ENCODE results near the gene DMBT1. TPM values are rescaled to one million over a fixed set of nuclear protein-coding genes. Genes with fewer than 3 reads are reported as not detected.
"Not testable (repeated sequence)": the region's sequence is repeated elsewhere in the genome, so short reads cannot be mapped to it uniquely, and the experiment has no call there.

The DMBT1 gene
- total RNA-seq, 2 experiments from 2014 or later = not detected

- no peaks in the 10 kb centered on the region for H3K4me1 Mint-ChIP-seq (ENCODE audit: low read depth)
- TF ChIP-seq CTCF (IDR thresholded peaks at IDR 0.05) = no peak
- no peaks in the 10 kb centered on the region for H3K36me3 ChIP-seq (ENCODE audit: insufficient read depth, low read length)
- no peak overlapping the region for H3K4me3 ChIP-seq (ENCODE audit: low read length)
- no peaks in the 10 kb centered on the region for H3K27me3 ChIP-seq (ENCODE audit: control insufficient read depth in 1 of 2, insufficient read depth in 2 of 2, low read length in 2 of 2)
- H3K36me3 Mint-ChIP-seq (ENCODE audit: low read depth) = no peaks in the 10 kb centered on the region
- intact Hi-C loops (cut with DNase I, micrococcal nuclease) = no loop called here
- H3K9me3 ChIP-seq (ENCODE audit: control insufficient read depth in 1 of 2, insufficient read depth in 1 of 2, low read length in 2 of 2) = no peaks in the 10 kb centered on the region
- no peak overlapping the region for H3K27ac ChIP-seq (ENCODE audit: low read depth in 1 of 2, low read length in 2 of 2)
- ATAC-seq (ENCODE audit: poor library complexity) = no peak
- no peak overlapping the region for H3K4me3 Mint-ChIP-seq
- peaks cover 14% of the 10 kb centered on the region for H3K27me3 Mint-ChIP-seq
- no peak overlapping the region for H3K27ac Mint-ChIP-seq
- no peaks in the 10 kb centered on the region for H3K4me1 ChIP-seq (ENCODE audit: insufficient read depth, low read length)
- ChIA-PET POLR2A (no interaction called here), CTCF (no interaction called here)
- H3K9me3 Mint-ChIP-seq = peaks cover 5% of the 10 kb centered on the region
- DNase-seq = no peak
These were observed 15.7 kb downstream of the DMBT1 start for GRCh38 chr10:122576291-122576690.

DNA sequence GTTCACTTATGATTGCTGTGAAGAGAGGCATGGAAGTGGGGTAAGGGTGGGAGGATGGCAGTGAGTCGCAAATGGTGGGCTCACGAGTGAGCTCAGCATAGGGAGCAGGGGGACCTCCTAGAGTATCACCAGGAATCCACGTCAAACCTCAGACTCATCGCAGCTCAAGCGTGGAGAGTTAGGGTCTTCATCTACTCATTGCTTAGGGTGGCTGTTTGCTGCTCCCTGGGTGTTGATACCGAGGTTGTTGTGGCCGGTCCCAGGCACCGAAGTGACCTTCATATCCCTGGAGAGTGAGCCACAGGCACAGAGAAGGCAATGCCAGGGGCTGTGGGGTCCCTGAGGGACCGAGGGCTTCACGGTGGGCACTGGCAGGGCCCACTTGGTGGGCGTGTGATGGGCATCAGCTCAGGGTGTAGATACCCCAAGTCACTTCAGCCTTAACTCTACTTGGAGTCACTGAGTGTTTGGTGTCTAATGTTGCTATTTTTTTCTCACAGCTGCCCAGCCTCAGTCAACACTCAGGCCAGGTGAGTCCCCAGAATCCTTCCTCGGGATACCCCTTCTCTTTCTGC is 16.8 kb downstream of the DMBT1 start:
- no peak overlapping the region for H3K4me3 ChIP-seq (ENCODE audit: low read length)
- ChIA-PET CTCF (no interaction called here), POLR2A (no interaction called here)
- no peak for TF ChIP-seq CTCF (IDR thresholded peaks at IDR 0.05)
- no peaks in the 10 kb centered on the region for H3K9me3 ChIP-seq (ENCODE audit: control insufficient read depth in 1 of 2, insufficient read depth in 1 of 2, low read length in 2 of 2)
- H3K36me3 ChIP-seq (ENCODE audit: insufficient read depth, low read length) = no peaks in the 10 kb centered on the region
- ATAC-seq (ENCODE audit: poor library complexity) (no peak), DNase-seq (no peak)
- H3K27ac ChIP-seq (ENCODE audit: low read depth in 1 of 2, low read length in 2 of 2) = no peak overlapping the region
- Mint-ChIP-seq H3K36me3 (ENCODE audit: low read depth) (no peaks in the 10 kb centered on the region), H3K27ac (no peak overlapping the region), H3K4me1 (ENCODE audit: low read depth) (no peaks in the 10 kb centered on the region), H3K27me3 (peaks cover 7% of the 10 kb centered on the region), H3K4me3 (no peak overlapping the region), H3K9me3 (peaks cover 5% of the 10 kb centered on the region)
- H3K27me3 ChIP-seq (ENCODE audit: control insufficient read depth in 1 of 2, insufficient read depth in 2 of 2, low read length in 2 of 2) = no peaks in the 10 kb centered on the region
- intact Hi-C loops (cut with DNase I, micrococcal nuclease) = no loop called here
- no peaks in the 10 kb centered on the region for H3K4me1 ChIP-seq (ENCODE audit: insufficient read depth, low read length)

GRCh38 chr10:122586070-122586469 is 25.5 kb downstream of the DMBT1 start:
- CTCF ChIA-PET; H3K4me1 Mint-ChIP-seq (ENCODE audit: low read depth); H3K27me3 Mint-ChIP-seq; H3K9me3 ChIP-seq (ENCODE audit: control insufficient read depth in 1 of 2, insufficient read depth in 1 of 2, low read length in 2 of 2); H3K36me3 ChIP-seq (ENCODE audit: insufficient read depth, low read length); H3K27me3 ChIP-seq (ENCODE audit: control insufficient read depth in 1 of 2, insufficient read depth in 2 of 2, low read length in 2 of 2); H3K9me3 Mint-ChIP-seq; ATAC-seq (ENCODE audit: poor library complexity); intact Hi-C loops (cut with DNase I, micrococcal nuclease); H3K4me1 ChIP-seq (ENCODE audit: insufficient read depth, low read length); POLR2A ChIA-PET; DNase-seq; H3K4me3 Mint-ChIP-seq; H3K27ac Mint-ChIP-seq; H3K36me3 Mint-ChIP-seq (ENCODE audit: low read depth); H3K4me3 ChIP-seq (ENCODE audit: low read length); H3K27ac ChIP-seq (ENCODE audit: low read depth in 1 of 2, low read length in 2 of 2): not testable (repeated sequence)

- TF ChIP-seq CTCF (IDR thresholded peaks at IDR 0.05) = no peak
- Histone ChIP-seq H3K9me3 (ENCODE audit: control insufficient read depth in 1 of 2, insufficient read depth in 1 of 2, low read length in 2 of 2) (no peaks in the 10 kb centered on the region), H3K4me3 (ENCODE audit: low read length) (no peak overlapping the region), H3K36me3 (ENCODE audit: insufficient read depth, low read length) (no peaks in the 10 kb centered on the region), H3K4me1 (ENCODE audit: insufficient read depth, low read length) (no peaks in the 10 kb centered on the region), H3K27ac (ENCODE audit: low read depth in 1 of 2, low read length in 2 of 2) (no peak overlapping the region), H3K27me3 (ENCODE audit: control insufficient read depth in 1 of 2, insufficient read depth in 2 of 2, low read length in 2 of 2) (no peaks in the 10 kb centered on the region)
- no peak overlapping the region for H3K27ac Mint-ChIP-seq
- no peaks in the 10 kb centered on the region for H3K27me3 Mint-ChIP-seq
- H3K9me3 Mint-ChIP-seq = no peaks in the 10 kb centered on the region
- ChIA-PET POLR2A (no interaction called here), CTCF (no interaction called here)
- intact Hi-C loops (cut with DNase I, micrococcal nuclease) = no loop called here
- no peak for DNase-seq
- no peak for ATAC-seq (ENCODE audit: poor library complexity)
- H3K36me3 Mint-ChIP-seq (ENCODE audit: low read depth) = no peaks in the 10 kb centered on the region
- H3K4me1 Mint-ChIP-seq (ENCODE audit: low read depth) = no peaks in the 10 kb centered on the region
- H3K4me3 Mint-ChIP-seq = no peak overlapping the region
These were observed 26.7 kb downstream of the DMBT1 start for GRCh38 chr10:122587098-122587760.

Data from CD4-positive, alpha-beta T cell (primary cell).